ENCODE data around the gene MTCL1.

The MTCL1 gene

DNA sequence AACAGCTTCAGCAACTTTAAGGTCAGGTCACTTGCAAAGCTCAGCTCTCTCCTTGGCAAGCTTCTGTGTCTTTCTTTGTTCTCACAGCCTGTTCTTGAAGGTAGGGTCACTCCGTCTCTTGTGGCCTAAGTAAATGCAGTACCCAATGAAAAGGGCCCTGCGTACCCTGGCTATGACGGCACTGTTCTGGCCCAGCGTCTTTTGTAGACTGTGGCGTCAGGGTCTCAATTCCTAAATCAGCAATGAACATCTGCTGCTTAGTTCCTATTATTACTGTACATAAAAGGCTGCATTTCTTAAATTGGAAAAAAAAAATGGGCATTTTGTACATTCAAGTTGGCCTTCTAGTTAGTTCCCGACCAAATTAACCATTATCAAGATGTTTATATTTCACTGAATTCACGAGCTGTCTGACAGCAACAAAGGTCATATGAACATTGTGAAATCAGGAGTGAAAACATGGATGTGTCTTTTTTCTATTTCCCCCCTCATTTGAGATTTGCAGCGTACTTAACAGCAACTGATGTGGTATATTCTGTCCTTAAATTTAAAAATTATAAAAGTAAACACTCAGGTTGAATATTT lies 17.0 kb upstream of the MTCL1 start:
- no peak for DNase-seq

DNA sequence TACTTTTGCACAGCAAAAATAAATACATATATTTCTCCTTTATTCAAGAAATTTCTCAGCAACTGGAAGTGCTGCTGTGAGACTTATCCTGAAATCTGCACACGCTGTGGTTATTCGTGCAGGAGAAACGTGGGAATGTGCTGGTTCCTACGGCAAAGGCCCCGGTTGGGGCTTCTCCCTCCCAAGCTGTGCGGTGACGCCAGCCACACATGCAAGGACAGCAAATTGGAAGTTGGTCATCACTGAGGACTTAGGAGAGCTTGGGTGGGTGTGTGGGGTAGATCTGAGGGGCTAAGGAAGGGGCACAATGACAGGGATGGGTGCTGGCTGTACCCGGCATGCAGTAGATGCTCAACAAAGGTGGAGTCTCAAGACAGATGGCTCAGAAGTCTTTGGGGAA lies 16.5 kb upstream of the MTCL1 start:
- DNase-seq, result no peak

- no peak for DNase-seq
Observed at GRCh38 chr18:8689517-8689916, 15.8 kb upstream of the MTCL1 start.

DNA sequence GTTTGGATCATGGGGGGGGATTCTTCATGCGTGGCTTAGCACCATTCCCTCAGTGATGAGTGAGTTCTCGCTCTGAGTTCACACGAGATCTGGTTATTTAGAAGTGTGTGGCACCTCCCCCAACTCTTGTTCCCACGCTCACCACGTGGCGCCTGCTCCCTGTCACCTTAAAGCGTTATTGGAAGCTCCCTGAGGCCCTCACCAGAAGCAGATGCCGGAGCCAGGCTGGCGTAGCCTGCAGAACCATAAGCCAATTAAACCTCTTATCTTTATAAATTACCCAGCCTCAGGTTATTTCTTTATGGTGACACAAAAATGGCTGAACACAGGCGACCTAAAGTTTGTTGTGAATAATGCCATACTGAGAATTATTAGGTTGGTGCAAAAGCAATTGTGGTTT lies 10.5 kb upstream of the MTCL1 start:
- DNase-seq, result no peak

DNA sequence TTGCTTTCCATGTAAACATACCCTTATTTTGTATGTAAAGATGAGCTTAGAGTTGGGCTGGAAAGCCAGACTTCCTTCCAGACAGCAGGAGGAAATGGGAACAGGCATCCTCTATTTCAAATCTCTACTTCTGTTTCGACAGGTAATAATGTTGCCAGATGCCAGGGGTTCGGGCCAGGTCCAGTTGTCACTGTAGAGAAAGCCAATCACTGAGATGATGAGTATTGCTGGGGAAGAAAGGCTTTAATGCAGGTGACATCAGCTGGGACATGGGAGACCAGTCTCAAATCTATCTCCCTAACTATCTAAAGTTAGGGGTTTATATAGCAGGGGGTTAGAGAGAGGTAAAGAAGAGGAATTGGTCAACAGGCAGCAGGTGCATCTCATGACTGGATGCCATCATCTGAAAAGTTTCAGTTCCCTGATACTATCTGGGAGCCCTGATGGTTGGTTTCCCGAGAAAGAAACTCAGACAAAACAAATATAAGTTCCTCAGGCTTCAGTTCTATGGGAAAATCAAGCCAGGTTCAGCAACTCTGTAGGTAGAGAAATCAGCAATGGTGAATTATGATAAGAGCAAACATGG lies 9.3 kb upstream of the MTCL1 start:
- DNase-seq, result no peak

DNA sequence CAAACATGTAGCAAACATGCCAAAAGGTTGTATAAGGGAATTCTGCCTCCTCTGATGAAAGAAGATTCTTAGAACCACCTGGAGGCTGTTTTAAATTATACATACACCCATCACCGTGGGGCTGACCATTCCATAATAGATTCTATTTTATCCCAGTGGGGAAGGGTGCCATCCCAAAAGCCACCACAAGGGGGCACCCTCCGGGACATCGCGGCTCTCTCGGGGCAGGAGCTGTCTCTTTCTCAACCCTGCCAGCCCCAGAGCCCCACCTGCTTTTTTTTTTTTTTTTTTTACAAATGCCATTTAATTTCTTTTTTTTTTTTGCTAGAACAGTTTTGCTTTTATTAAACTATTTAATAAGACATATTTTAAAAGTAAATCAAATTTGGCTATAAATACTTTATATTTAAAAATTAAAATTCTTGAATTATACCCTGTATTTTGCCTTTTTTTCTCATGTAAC lies 8.6 kb upstream of the MTCL1 start:
- no peak for DNase-seq

GRCh38 chr18:8699126-8699525 lies 6.2 kb upstream of the MTCL1 start:
- DNase-seq, result no peak

GRCh38 chr18:8699948-8700347 lies 5.4 kb upstream of the MTCL1 start:
- no peak for DNase-seq

DNA sequence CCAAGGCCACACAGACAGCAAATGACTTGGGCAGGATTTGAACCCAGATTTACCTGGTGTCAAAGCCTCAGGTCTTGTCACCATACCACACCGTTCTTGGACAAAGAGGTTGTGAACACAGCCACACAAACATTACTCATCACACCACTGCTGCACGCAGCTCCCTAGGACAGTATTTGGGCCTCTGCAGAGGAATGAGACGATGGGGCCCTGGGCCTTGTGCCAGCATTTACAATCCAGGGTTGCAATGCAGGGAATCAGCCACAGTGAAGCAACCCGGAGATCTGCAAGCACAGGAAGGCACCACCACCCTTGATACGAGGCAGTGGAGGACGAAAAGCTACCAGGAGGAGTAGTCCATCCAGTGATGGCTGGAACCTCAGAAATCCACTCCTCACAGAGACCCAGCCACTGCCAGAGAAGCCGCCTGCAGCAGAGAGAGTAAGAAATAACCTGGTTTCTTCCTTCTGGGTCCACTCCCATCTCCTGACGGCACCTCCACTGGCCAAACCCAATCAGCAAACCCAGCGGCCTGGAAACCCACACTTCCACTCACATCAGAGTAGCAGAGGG lies 3.7 kb upstream of the MTCL1 start:
- no peak for DNase-seq

- DNase-seq, result no peak
Observed at GRCh38 chr18:8702668-8703067, 2.7 kb upstream of the MTCL1 start.

GRCh38 chr18:8703092-8703709 lies 2.2 kb upstream of the MTCL1 start:
- no peak for DNase-seq

DNA sequence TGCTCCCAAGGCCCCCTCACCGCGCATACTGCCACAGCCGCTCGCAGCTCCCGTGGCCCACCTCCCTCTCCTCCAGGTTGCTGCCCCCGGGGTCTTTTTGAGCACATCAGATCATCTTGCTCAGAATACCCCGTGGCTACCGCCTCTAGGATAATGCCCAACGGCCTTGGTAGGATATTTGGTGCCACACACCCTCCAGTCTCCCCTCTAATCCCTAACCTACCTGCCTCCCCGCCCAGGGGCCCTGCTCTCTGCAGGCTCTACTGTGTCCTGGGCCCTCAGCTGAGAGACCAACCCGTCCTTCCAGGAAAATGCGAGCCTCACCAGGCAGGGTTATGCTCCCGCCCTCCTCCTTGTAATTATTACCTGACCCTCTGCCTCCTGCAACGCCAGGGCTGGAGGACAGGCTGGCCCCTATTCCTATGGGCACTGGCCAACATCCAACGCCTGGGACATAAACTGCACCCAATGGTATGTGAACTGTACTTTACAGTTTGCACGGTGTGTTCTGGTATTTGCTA lies 1.5 kb upstream of the MTCL1 start:
- DNase-seq, result no peak

GRCh38 chr18:8704361-8705237 lies 757 bp upstream of the MTCL1 start:
- peak; percentile 68 for DNase-seq

DNA sequence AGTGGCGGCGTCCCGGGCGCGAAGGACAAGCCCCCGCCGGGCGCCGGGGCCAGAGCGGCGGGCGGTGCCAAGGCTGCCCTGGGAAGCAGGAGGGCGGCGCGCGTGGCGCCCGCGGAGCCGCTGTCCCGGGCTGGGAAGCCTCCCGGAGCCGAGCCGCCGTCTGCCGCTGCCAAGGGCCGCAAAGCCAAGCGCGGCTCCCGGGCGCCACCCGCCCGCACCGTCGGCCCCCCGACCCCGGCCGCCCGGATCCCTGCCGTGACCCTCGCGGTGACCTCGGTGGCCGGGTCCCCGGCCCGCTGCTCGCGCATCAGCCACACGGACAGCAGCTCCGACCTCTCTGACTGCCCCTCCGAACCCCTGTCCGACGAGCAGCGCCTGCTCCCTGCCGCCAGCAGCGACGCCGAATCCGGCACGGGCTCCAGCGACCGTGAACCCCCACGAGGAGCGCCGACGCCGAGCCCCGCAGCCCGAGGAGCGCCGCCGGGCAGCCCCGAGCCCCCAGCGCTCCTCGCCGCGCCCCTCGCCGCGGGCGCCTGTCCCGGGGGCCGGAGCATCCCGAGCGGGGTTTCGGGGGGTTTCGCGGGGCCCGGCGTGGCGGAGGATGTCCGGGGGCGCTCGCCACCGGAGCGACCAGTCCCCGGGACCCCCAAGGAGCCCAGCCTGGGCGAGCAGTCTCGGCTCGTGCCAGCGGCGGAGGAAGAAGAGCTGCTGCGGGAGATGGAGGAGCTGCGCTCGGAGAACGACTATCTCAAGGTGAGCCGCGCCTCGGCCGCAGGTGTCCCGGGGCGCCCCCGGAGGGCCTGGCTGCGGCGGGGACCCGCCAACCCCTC lies 820 bp downstream of the MTCL1 start:
- no peak for DNase-seq

GRCh38 chr18:8706791-8707555 lies 1.6 kb downstream of the MTCL1 start:
- DNase-seq, result peak; percentile 23

DNA sequence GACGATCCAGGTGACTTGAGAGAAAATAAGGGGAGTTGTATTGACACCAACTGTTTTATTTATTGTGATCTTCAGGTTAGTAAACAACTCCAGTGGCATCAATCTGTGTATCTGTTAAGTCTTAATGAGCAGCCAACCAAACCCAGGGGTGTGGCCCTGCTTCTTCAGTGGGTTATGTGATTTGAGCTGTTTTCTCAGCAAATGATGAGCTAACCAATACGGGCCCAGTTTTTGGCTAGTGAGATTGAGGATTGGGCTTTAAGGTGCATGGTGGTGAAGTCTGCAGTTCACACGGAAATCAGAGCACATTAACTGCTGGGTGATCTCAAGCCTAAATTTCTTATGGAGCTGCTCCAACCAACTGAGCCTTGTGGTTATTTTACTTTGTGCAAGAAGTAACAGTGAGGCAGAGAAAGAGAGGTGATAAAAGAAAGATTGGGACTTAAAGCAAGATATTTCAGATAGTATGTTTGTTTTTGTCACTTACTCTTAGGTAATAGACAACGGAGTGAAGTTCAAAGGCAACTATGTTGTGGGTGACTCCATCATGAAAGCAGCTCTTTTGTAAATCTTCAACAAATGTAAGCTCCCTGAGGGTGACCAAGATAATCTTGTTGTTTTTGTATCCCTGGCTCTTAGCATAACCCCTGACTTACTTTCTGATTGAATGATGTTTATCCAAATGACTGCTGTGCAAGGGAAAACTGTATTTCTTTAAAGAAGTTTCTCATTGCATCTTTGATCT lies 2.4 kb downstream of the MTCL1 start:
- no peak for DNase-seq

- no peak for DNase-seq
Observed at GRCh38 chr18:8708670-8709069, 3.3 kb downstream of the MTCL1 start.

- no peak for DNase-seq
Observed at GRCh38 chr18:8709248-8710059, 4.1 kb downstream of the MTCL1 start.

DNA sequence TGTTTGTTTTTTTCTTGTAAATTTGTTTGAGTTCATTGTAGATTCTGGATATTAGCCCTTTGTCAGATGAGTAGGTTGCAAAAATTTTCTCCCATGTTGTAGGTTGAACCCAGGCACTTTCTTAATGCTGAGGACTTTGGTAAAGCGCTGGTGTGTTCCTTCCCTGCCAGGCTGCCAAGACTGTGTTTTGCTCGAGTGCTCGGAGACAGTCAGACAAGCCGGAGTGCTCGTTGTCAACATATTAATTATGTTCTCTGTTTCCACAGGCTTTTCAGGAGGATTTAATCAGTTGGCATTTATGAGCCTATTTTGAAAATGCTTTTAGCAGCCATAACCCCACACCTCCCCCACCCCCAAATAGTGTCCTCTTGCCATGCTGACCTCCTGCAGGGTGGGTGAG lies 6.4 kb downstream of the MTCL1 start:
- DNase-seq, result no peak

GRCh38 chr18:8713691-8714090 lies 8.3 kb downstream of the MTCL1 start:
- DNase-seq, result no peak

All from NCI-H1092 (cell line).